Endothelial cell of umbilical vein (primary cell): ENCODE data around the gene MAMDC2. TPM values are rescaled to one million over a fixed set of nuclear protein-coding genes. Genes with fewer than 3 reads are reported as not detected.
A peak's percentile ranks its signal among the peaks of the same experiment; 100 is the strongest.

Experiments used
- BruUV-seq: library from RNA; stranded (reverse); fragments of 400-500 nt; replicated peaks from 2 replicates; lab custom pipeline; 2021; lab: Mats Ljungman, UMichigan
- CTCF ChIA-PET: fragments of 300-600, 350-600 bp; sonication (Branson Sonifier 250); formaldehyde crosslinking; loops from one replicate; lab custom pipeline; 2021; ENCODE audit warnings: antibody characterized with exemption, inconsistent platforms; lab: Charles Lee
- POLR2A ChIA-PET: fragments of 300-600, 350-600 bp; sonication (Branson Sonifier 250); formaldehyde crosslinking; loops from one replicate; lab custom pipeline; 2021; ENCODE audit warnings: antibody characterized with exemption, inconsistent platforms; lab: Charles Lee
- DNase-seq: peaks from one replicate; pipeline ENCODE4 v3.0.0-alpha.2; 2011; ENCODE audit warnings: low read depth, low spot score
- FAIRE-seq: peaks from 2 replicates; lab custom pipeline; 2011; peaks lifted over from hg19 to GRCh38; lab: Jason Lieb, UNC
- H2AFZ ChIP-seq: 2 replicates; pipeline ENCODE4 v1.6.0; 2012; ENCODE audit warnings: low read depth, low read length, control low read depth, inconsistent platforms
- H3K27ac ChIP-seq: 2 replicates; pipeline ENCODE4 v1.5.1; 2011; ENCODE audit warnings: low read depth, mild to moderate bottlenecking, control low read depth, low read length, moderate library complexity; ENCODE audit not compliant: insufficient read depth
- H3K27me3 ChIP-seq, 2 experiments: 2 replicates each; pipeline versions ENCODE4 v1.6.0 to v1.6.1; 2011; ENCODE audit warnings: low read length in 2 of 2, mixed read lengths in 1 of 2; ENCODE audit not compliant: control insufficient read depth in 2 of 2, insufficient read depth in 2 of 2
- H3K36me3 ChIP-seq, 2 experiments: 2 replicates in 1 of 2; 3 replicates in 1 of 2; pipeline ENCODE4 v1.5.1; 2011; ENCODE audit warnings: low read length in 2 of 2, mild to moderate bottlenecking in 1 of 2, moderate library complexity in 1 of 2; ENCODE audit not compliant: control insufficient read depth in 2 of 2, insufficient read depth in 2 of 2; ENCODE audit errors: extremely low read depth in 1 of 2
- H3K4me1 ChIP-seq: 3 replicates; pipeline ENCODE4 v1.5.1; 2011; ENCODE audit warnings: mild to moderate bottlenecking, low read length; ENCODE audit not compliant: control insufficient read depth, insufficient read depth; ENCODE audit errors: extremely low read depth
- H3K4me2 ChIP-seq: 2 replicates; pipeline ENCODE4 v1.6.1; 2011; ENCODE audit warnings: low read length, control low read depth, mixed read lengths; ENCODE audit not compliant: insufficient read depth
- H3K4me3 ChIP-seq, 3 experiments: fragments of 200-600 bp in 1 of 3; sonication (generic), shearing (Covaris generic) in 1 of 3; replicated peaks in 1 of 3; 2 replicates each; pipeline ENCODE4 v1.5.1; 2011 to 2016; ENCODE audit warnings: control low read depth in 3 of 3, low read length in 3 of 3, mild to moderate bottlenecking in 2 of 3, inconsistent platforms in 1 of 3, low read depth in 1 of 3, moderate library complexity in 1 of 3; ENCODE audit not compliant: insufficient read depth in 1 of 3
- H3K79me2 ChIP-seq: 2 replicates; pipeline ENCODE4 v1.6.0; 2012; ENCODE audit warnings: low read length, inconsistent platforms; ENCODE audit not compliant: control insufficient read depth, insufficient read depth
- H3K9ac ChIP-seq: replicated peaks from 2 replicates; pipeline ENCODE3; 2011; ENCODE audit warnings: low read length, control low read depth; ENCODE audit not compliant: insufficient read depth; ENCODE audit errors: extremely low read depth
- H3K9me1 ChIP-seq: replicated peaks from 3 replicates; pipeline ENCODE4 v1.6.0; 2011; ENCODE audit warnings: mild to moderate bottlenecking, low read length; ENCODE audit not compliant: control insufficient read depth, insufficient read depth; ENCODE audit errors: extremely low read depth
- H3K9me3 ChIP-seq: replicated peaks from 2 replicates; pipeline ENCODE4 v1.5.1; 2012; ENCODE audit warnings: low read length, inconsistent platforms; ENCODE audit not compliant: control insufficient read depth, insufficient read depth
- H4K20me1 ChIP-seq: replicated peaks from 2 replicates; pipeline ENCODE3; 2011; ENCODE audit warnings: mild to moderate bottlenecking, low read length; ENCODE audit not compliant: control insufficient read depth, insufficient read depth; ENCODE audit errors: extremely low read depth
- CTCF ChIP-seq, 2 donors: IDR thresholded peaks; 1 replicate in 1 of 2; 2 replicates in 1 of 2; pipeline ENCODE4 v1.5.1; 2011; ENCODE audit warnings: low read length in 2 of 2, mild to moderate bottlenecking in 2 of 2, moderate library complexity in 2 of 2, control low read depth in 1 of 2, inconsistent platforms in 1 of 2, low read depth in 1 of 2; ENCODE audit not compliant: insufficient read depth in 1 of 2; ENCODE audit errors: extremely low read depth in 1 of 2
- EZH2 ChIP-seq: IDR thresholded peaks from 2 replicates; pipeline ENCODE4 v1.6.1; 2012; ENCODE audit warnings: borderline replicate concordance, low read depth, mild to moderate bottlenecking, moderate library complexity, low read length, inconsistent platforms; ENCODE audit not compliant: severe bottlenecking
- FOS ChIP-seq: IDR thresholded peaks from 2 replicates; pipeline ENCODE4 v1.6.1; 2011; ENCODE audit warnings: mild to moderate bottlenecking, low read length, moderate library complexity, borderline replicate concordance; ENCODE audit not compliant: insufficient read depth
- GATA2 ChIP-seq: IDR thresholded peaks from 2 replicates; pipeline ENCODE4 v1.7.0; 2011; ENCODE audit warnings: low read depth, mild to moderate bottlenecking, moderate library complexity, mixed read lengths, low read length; ENCODE audit not compliant: insufficient read length, insufficient read depth
- JUN ChIP-seq: IDR thresholded peaks from 2 replicates; pipeline ENCODE4 v1.6.1; 2011; ENCODE audit warnings: borderline replicate concordance, low read depth; ENCODE audit not compliant: insufficient read length, insufficient read depth
- MAX ChIP-seq: IDR thresholded peaks from 2 replicates; pipeline ENCODE4 v1.6.1; 2011; ENCODE audit not compliant: insufficient read depth, insufficient read length
- MYC ChIP-seq: IDR thresholded peaks from one replicate; pipeline ENCODE4 v1.6.1; 2011; ENCODE audit warnings: mild to moderate bottlenecking, low read depth, low read length
- POLR2A ChIP-seq: IDR thresholded peaks from 2 replicates; pipeline ENCODE4 v1.6.1; 2012; ENCODE audit warnings: low read depth, mild to moderate bottlenecking, control low read depth, low read length
- POLR2AphosphoS5 ChIP-seq: IDR thresholded peaks from 2 replicates; pipeline ENCODE4 v1.6.1; 2012; ENCODE audit warnings: low read depth, mild to moderate bottlenecking, control low read depth, low read length, moderate library complexity; ENCODE audit not compliant: insufficient read depth
- dilution Hi-C: fragments of 300-500 bp; cut with MboI; formaldehyde crosslinking; loops from one replicate; pipeline ENCODE4 v1.15.0; 2019; ENCODE audit warnings: low sequenced_read_pairs; ENCODE audit not compliant: extremely low pct_ligation_motif_present
- intact Hi-C: fragments of 100-400 bp; cut with micrococcal nuclease; formaldehyde crosslinking; loops from one replicate; pipeline ENCODE4 v1.10.0; 2022
- polyA plus RNA-seq, 4 experiments: library from polyadenylated mRNA; depleted of rRNA in 3 of 4; stranded (reverse) in 3 of 4; unstranded in 1 of 4; fragments of >200 nt; gene quantifications; 2 replicates each; pipeline versions ENCODE4 v1.2.1 to v1.2.3, GENCODE V29; 2011 to 2012; ENCODE audit warnings: missing spikeins in 1 of 4
- total RNA-seq: library from RNA; stranded (reverse); gene quantifications from 2 replicates; pipeline ENCODE4 v1.2.3, GENCODE V29; 2021

Gene MAMDC2
- total and polyA plus RNA-seq, 2 donors (not counting 3 experiments of a cell fraction or from before 2014, with no cell fraction given) = 0.60 to 1.1 TPM

- FAIRE-seq (no peak), DNase-seq (no peak)
- H2AFZ ChIP-seq = no peak overlapping the region
- H3K9me3 ChIP-seq = no peaks in the 10 kb centered on the region
- no peaks in the 10 kb centered on the region for H4K20me1 ChIP-seq
- no peak for TF ChIP-seq MAX
- TF ChIP-seq MYC = no peak
- CTCF ChIA-PET = no interaction called here
- no peaks in the 10 kb centered on the region for H3K4me1 ChIP-seq
- no peaks in the 10 kb centered on the region for H3K36me3 ChIP-seq
- no peaks in the 10 kb centered on the region for H3K27me3 ChIP-seq
- H3K9ac ChIP-seq = no peak overlapping the region
- no peak overlapping the region for H3K27ac ChIP-seq
- dilution Hi-C loops (no loop called here), intact Hi-C loops (loop anchor here (10.0 kb wide), 1 partner anchor 73 kb away; no protein-coding TSS in a partner anchor)
- H3K4me3 ChIP-seq = no peak overlapping the region
- no peak overlapping the region for H3K4me2 ChIP-seq
- POLR2A ChIA-PET = no interaction called here
- no TSS peak for BruUV-seq
- no peaks in the 10 kb centered on the region for H3K9me1 ChIP-seq
- H3K79me2 ChIP-seq = no peaks in the 10 kb centered on the region
Observed at GRCh38 chr9:70147651-70148050, 104.0 kb downstream of the MAMDC2 start.

DNA sequence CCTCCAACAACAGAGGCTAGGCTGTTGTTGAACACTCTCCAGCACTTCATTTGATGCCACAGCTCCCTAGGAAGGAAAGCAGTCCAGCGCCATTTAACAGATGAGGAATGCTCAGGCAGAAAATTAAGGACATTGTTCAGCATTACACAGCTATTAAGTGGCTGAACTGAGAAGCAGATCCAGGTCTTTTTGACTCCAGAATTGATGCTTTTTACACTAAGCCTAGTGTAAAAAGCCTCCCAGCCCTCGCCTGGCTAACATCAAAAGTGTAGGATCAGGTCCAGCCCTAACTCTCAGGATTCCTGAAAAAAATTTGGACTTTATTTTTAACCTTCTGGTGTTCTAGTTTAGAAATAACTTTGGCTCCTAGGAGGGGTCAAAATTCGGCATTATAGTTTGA is 108.7 kb downstream of the MAMDC2 start:
- no peak overlapping the region for H2AFZ ChIP-seq
- DNase-seq (no peak), FAIRE-seq (peak; percentile 37)
- H3K4me1 ChIP-seq = no peaks in the 10 kb centered on the region
- no peaks in the 10 kb centered on the region for H3K36me3 ChIP-seq
- no peaks in the 10 kb centered on the region for H4K20me1 ChIP-seq
- ChIA-PET CTCF (interaction anchor here (1.3 to 1.7 kb wide), 2 partner anchors 16 to 29 kb away, joined by 4 to 5 read pairs; no protein-coding TSS in a partner anchor), POLR2A (no interaction called here)
- dilution Hi-C loops (no loop called here), intact Hi-C loops (no loop called here)
- H3K4me3 ChIP-seq = no peak overlapping the region
- no peak for TF ChIP-seq FOS
- no peak for TF ChIP-seq CTCF (IDR thresholded peaks at IDR 0.05; ENCODE audit: extremely low read depth in 1 of 2, insufficient read depth in 1 of 2, low read depth in 1 of 2, low read length in 2 of 2)
- no peak for TF ChIP-seq MYC
- no peak for TF ChIP-seq POLR2A
- no peak for TF ChIP-seq EZH2
- TF ChIP-seq MAX = no peak
- no peak for TF ChIP-seq POLR2AphosphoS5
- TF ChIP-seq JUN = no peak
- no peak for TF ChIP-seq GATA2
- H3K4me2 ChIP-seq = no peak overlapping the region
- no peaks in the 10 kb centered on the region for H3K9me1 ChIP-seq
- H3K79me2 ChIP-seq = no peaks in the 10 kb centered on the region
- H3K9ac ChIP-seq = no peak overlapping the region
- BruUV-seq = no TSS peak
- no peaks in the 10 kb centered on the region for H3K9me3 ChIP-seq
- no peak overlapping the region for H3K27ac ChIP-seq
- H3K27me3 ChIP-seq = peaks cover 0 to 2% of the 10 kb centered on the region in 2 experiments
